MM.1S (cell line): ENCODE measurements around the gene ZBTB38.

Source experiments
- DNase-seq: peaks from one replicate; pipeline ENCODE4 v3.0.0-alpha.2; 2015
- H2AFZ ChIP-seq: fragments of 300-600 bp; sonication (generic); 2 replicates; pipeline ENCODE4 v1.6.0; 2016; ENCODE audit warnings: antibody characterized with exemption, low read length
- H3F3A ChIP-seq: fragments of 300-600 bp; sonication (generic); 2 replicates; pipeline ENCODE4 v1.6.1; 2016; ENCODE audit warnings: mild to moderate bottlenecking, antibody characterized with exemption, low read length, moderate library complexity, mixed read lengths; ENCODE audit not compliant: insufficient read depth
- H3K27ac ChIP-seq: fragments of 300-600 bp; sonication (generic); 2 replicates; pipeline ENCODE4 v1.5.1; 2016; ENCODE audit warnings: mild to moderate bottlenecking, low read length
- H3K27me3 ChIP-seq: fragments of 300-600 bp; sonication (generic); replicated peaks from 2 replicates; pipeline ENCODE4 v1.6.0; 2016; ENCODE audit warnings: low read length; ENCODE audit not compliant: insufficient read depth
- H3K36me3 ChIP-seq: fragments of 300-600 bp; sonication (generic); replicated peaks from 2 replicates; pipeline ENCODE4 v1.6.1; 2016; ENCODE audit warnings: mild to moderate bottlenecking, low read length, mixed read lengths; ENCODE audit not compliant: insufficient read depth
- H3K4me1 ChIP-seq: fragments of 300-600 bp; sonication (generic); 2 replicates; pipeline ENCODE4 v1.6.1; 2016; ENCODE audit warnings: low read length, mixed read lengths
- H3K4me2 ChIP-seq: fragments of 300-600 bp; sonication (generic); 2 replicates; pipeline ENCODE4 v1.6.0; 2016; ENCODE audit warnings: low read depth, low read length
- H3K4me3 ChIP-seq: fragments of 300-600 bp; sonication (generic); 2 replicates; pipeline ENCODE4 v1.5.1; 2016; ENCODE audit warnings: low read length, mixed read lengths
- H3K79me2 ChIP-seq: fragments of 300-600 bp; sonication (generic); 2 replicates; pipeline ENCODE4 v1.6.1; 2016; ENCODE audit warnings: mixed run types, low read length, mixed read lengths
- H3K9ac ChIP-seq: fragments of 300-600 bp; sonication (generic); 2 replicates; pipeline ENCODE4 v1.6.1; 2016; ENCODE audit warnings: low read length, mixed read lengths
- H3K9me2 ChIP-seq: fragments of 300-600 bp; sonication (generic); replicated peaks from 2 replicates; pipeline ENCODE4 v1.6.1; 2016; ENCODE audit warnings: mild to moderate bottlenecking, low read length, mixed read lengths; ENCODE audit not compliant: insufficient read depth
- H3K9me3 ChIP-seq: fragments of 300-600 bp; sonication (generic); replicated peaks from 2 replicates; pipeline ENCODE4 v1.6.1; 2016; ENCODE audit warnings: mild to moderate bottlenecking, low read length, mixed read lengths; ENCODE audit not compliant: insufficient read depth
- H4K20me1 ChIP-seq: fragments of 300-600 bp; sonication (generic); 2 replicates; pipeline ENCODE4 v1.6.1; 2016; ENCODE audit warnings: mild to moderate bottlenecking, low read length, moderate library complexity, mixed read lengths; ENCODE audit not compliant: insufficient read depth
- EZH2 ChIP-seq: fragments of 300-600 bp; sonication (generic); optimal IDR thresholded peaks from 2 replicates; pipeline ENCODE3; 2017; ENCODE audit warnings: low read depth, mild to moderate bottlenecking, antibody characterized with exemption, low read length, mixed read lengths
- EZH2phosphoT487 ChIP-seq: fragments of 300-600 bp; sonication (generic); IDR thresholded peaks from 2 replicates; pipeline ENCODE4 v1.6.1; 2018; ENCODE audit warnings: antibody characterized with exemption, low read length
- TF ChIP-seq, protein P1 (sequence below): fragments of 300-600 bp; sonication (generic); IDR thresholded peaks from 2 replicates; pipeline ENCODE4 v1.5.1; 2016; ENCODE audit warnings: antibody characterized with exemption, low read length, mixed read lengths

The ZBTB38 gene

DNA sequence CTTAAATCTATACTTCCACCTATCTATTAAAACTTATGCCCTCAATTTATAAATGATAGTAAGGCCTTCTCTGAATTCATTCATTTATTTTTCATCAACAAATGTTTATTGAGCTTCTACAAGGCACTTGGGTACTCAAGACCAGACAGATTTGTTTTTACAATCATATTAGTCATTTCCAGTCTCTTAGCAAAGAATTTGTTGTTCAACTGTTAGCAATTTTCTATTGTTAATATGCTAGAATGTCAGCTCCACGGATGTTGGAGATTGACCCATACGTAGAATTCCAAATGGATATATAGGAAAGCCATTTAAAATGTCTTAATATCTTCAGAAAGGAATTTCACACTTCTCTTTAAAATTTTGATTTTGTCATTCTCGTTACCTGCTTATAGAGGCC lies 36.7 kb downstream of the ZBTB38 start:
- peaks cover 97% of the 10 kb centered on the region for H3K79me2 ChIP-seq
- peak overlapping the region; percentile 98 for H3K27ac ChIP-seq
- no peak overlapping the region for H2AFZ ChIP-seq
- peaks cover 92% of the 10 kb centered on the region for H3F3A ChIP-seq
- TF ChIP-seq EZH2 (no peak), EZH2phosphoT487 (no peak)
- TF ChIP-seq, protein P1, sequence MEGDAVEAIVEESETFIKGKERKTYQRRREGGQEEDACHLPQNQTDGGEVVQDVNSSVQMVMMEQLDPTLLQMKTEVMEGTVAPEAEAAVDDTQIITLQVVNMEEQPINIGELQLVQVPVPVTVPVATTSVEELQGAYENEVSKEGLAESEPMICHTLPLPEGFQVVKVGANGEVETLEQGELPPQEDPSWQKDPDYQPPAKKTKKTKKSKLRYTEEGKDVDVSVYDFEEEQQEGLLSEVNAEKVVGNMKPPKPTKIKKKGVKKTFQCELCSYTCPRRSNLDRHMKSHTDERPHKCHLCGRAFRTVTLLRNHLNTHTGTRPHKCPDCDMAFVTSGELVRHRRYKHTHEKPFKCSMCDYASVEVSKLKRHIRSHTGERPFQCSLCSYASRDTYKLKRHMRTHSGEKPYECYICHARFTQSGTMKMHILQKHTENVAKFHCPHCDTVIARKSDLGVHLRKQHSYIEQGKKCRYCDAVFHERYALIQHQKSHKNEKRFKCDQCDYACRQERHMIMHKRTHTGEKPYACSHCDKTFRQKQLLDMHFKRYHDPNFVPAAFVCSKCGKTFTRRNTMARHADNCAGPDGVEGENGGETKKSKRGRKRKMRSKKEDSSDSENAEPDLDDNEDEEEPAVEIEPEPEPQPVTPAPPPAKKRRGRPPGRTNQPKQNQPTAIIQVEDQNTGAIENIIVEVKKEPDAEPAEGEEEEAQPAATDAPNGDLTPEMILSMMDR, result no peak
- H3K4me2 ChIP-seq, result peak overlapping the region; percentile 94
- H3K9me3 ChIP-seq, result no peaks in the 10 kb centered on the region
- H3K9ac ChIP-seq, result peak overlapping the region; percentile 100
- H3K27me3 ChIP-seq, result no peaks in the 10 kb centered on the region
- peaks cover 67% of the 10 kb centered on the region for H3K4me1 ChIP-seq
- H3K4me3 ChIP-seq, result peak overlapping the region; percentile 81
- peak; percentile 10 for DNase-seq
- H4K20me1 ChIP-seq, result no peaks in the 10 kb centered on the region
- no peaks in the 10 kb centered on the region for H3K9me2 ChIP-seq
- H3K36me3 ChIP-seq, result peaks cover 18% of the 10 kb centered on the region; the same call in 1 of the 2 replicates

DNA sequence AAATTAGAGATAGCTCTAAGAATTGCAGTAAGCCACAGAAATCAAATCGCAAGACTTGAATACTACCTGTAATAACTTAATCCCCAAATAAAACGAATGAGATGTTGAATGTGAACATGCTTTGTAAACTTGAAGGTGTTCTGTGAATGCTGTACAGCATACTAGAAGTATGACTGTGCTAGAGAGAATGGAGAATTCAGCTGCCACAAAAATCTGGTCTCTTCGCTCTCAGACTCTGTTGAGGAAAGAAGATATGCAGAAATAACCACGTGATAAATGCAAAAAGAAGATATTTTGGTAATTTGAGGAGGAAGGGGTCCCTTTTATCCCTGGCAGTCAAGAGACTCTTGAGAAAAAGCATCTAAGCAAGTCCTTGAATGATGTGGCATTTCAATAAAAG lies 37.3 kb downstream of the ZBTB38 start:
- peak overlapping the region; percentile 98 for H3K27ac ChIP-seq
- no peaks in the 10 kb centered on the region for H4K20me1 ChIP-seq
- no peaks in the 10 kb centered on the region for H3K9me3 ChIP-seq
- H3K4me3 ChIP-seq, result peak overlapping the region; percentile 81
- peaks cover 18% of the 10 kb centered on the region; the same call in 1 of the 2 replicates for H3K36me3 ChIP-seq
- H3K4me2 ChIP-seq, result peak overlapping the region; percentile 94
- H2AFZ ChIP-seq, result no peak overlapping the region
- TF ChIP-seq EZH2phosphoT487 (no peak), EZH2 (no peak)
- TF ChIP-seq, protein P1, result no peak
- DNase-seq, result peak; percentile 46
- H3K4me1 ChIP-seq, result peaks cover 67% of the 10 kb centered on the region
- no peaks in the 10 kb centered on the region for H3K9me2 ChIP-seq
- no peaks in the 10 kb centered on the region for H3K27me3 ChIP-seq
- H3K79me2 ChIP-seq, result peaks cover 97% of the 10 kb centered on the region
- H3F3A ChIP-seq, result peaks cover 92% of the 10 kb centered on the region
- peak overlapping the region; percentile 100 for H3K9ac ChIP-seq

DNA sequence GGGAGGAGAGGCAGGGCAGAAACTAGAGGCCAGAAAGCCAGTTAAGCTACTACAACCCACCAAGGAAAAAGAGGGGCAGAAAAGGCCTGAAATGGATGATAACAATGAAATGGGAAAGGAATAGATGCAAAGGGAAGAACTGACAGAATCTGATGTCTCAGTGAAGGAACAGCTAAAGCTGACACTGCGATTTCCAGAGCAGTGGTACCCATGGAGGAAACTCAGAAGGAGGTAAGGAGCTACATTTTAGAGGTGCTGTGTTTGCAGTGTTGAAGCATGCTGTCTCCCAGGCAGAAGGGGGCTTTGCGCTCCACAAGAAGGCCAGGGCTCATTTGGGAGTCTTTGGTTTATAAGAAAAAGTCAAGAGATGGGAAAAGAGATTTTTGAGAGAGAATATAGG lies 38.0 kb downstream of the ZBTB38 start:
- H3K4me3 ChIP-seq, result peak overlapping the region; percentile 81
- H3K9ac ChIP-seq, result peak overlapping the region; percentile 100
- DNase-seq, result peak; percentile 53
- H3K9me2 ChIP-seq, result no peaks in the 10 kb centered on the region
- peak overlapping the region; percentile 94 for H3K4me2 ChIP-seq
- no peaks in the 10 kb centered on the region for H3K27me3 ChIP-seq
- peaks cover 97% of the 10 kb centered on the region for H3K79me2 ChIP-seq
- peaks cover 67% of the 10 kb centered on the region for H3K4me1 ChIP-seq
- H3K9me3 ChIP-seq, result no peaks in the 10 kb centered on the region
- peaks cover 92% of the 10 kb centered on the region for H3F3A ChIP-seq
- no peak for TF ChIP-seq EZH2
- TF ChIP-seq EZH2phosphoT487, result no peak
- TF ChIP-seq, protein P1, result no peak
- H2AFZ ChIP-seq, result no peak overlapping the region
- peaks cover 18% of the 10 kb centered on the region; the same call in 1 of the 2 replicates for H3K36me3 ChIP-seq
- no peaks in the 10 kb centered on the region for H4K20me1 ChIP-seq
- H3K27ac ChIP-seq, result peak overlapping the region; percentile 98
